ENCODE results near the gene MAD1L1. TPM values are rescaled to one million over a fixed set of nuclear protein-coding genes. Genes with fewer than 3 reads are reported as not detected.

Gene MAD1L1
- polyA plus RNA-seq, 1 donor: 21.2 TPM

- DNase-seq (ENCODE audit: low read depth): no peak
Observed at GRCh38 chr7:2158331-2159175, 74.2 kb downstream of the MAD1L1 start.

GRCh38 chr7:2157473-2158279 is 75.1 kb downstream of the MAD1L1 start:
- no peak for DNase-seq (ENCODE audit: low read depth)

DNA sequence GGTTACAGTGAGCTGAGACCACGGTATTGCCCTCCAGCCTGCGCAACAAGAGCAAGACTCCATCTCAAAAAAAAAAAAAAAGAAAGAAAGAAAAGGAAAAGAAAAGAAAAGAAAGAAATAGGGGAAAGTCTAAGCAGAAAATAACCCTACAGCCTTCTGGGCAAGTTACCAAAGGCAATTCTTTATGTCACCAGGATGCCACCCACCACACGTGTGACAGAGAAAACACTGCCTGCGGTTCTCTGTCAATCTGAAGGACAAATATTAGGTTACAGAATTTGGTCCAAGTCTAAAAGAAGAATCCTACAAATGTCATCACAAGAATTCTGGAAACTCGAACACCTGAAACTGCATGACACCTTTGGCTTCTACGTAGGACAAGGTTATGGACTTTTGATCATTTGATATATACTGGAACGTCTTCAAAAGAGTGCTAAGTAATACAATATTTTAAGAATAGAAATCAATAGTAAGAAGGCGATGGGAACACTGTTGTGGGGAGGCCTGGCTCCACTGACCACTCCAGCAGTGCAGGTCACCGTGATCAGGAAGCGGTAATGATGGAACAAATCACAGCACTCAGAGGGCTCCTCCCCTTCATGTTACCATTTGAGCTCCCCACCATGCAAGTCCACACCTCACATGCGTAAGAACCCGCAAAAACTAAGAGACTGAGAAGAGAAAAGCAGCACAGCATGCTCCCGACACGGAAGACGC is 75.8 kb downstream of the MAD1L1 start:
- DNase-seq (ENCODE audit: low read depth): no peak

DNA sequence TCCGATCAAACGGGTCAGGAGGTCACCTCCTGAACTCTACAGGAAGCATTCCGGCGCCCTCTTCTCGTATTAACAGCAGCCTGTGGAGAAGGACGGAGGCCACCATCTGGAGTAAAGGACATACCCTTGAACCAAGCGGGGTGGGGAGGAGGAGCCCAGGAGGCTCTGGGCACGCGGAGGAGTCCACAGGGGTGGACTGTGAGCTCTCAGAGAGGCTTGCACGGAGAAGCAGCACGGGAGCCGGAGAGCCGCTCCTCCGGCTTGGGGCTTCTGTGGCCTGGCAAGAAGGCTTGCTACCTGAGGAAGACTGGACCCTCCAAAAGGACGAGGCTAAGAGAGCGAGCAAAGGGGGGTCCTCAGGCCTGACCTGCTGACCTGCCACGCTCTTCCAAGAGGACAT is 77.9 kb downstream of the MAD1L1 start:
- no peak for DNase-seq (ENCODE audit: low read depth)

- no peak for DNase-seq (ENCODE audit: low read depth)
Observed at GRCh38 chr7:2154121-2154520, 78.6 kb downstream of the MAD1L1 start.

DNA sequence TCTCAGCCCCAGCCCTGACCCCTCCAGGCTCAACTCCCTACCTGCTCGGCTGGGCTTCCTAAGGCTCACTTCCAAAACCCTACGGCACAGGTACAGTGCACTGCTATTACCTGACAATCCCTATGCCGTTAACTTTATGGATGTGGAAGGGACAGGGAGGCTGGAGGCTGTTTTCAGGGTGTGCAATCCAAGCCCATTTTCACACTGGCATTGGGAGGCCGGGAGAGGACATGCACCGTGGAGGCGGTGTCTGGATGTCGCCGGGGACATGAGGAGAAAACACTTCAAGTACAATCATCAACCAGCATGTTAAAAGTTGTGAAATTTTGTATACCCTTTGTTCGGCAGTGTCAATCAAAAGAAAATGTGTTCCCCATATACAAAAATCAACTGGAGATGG is 80.1 kb downstream of the MAD1L1 start:
- DNase-seq (ENCODE audit: low read depth): no peak

GRCh38 chr7:2151801-2152612 is 80.7 kb downstream of the MAD1L1 start:
- DNase-seq (ENCODE audit: low read depth): no peak

- no peak for DNase-seq (ENCODE audit: low read depth)
Observed at GRCh38 chr7:2151237-2151636, 81.5 kb downstream of the MAD1L1 start.

GRCh38 chr7:2150445-2150815 is 82.3 kb downstream of the MAD1L1 start:
- no peak for DNase-seq (ENCODE audit: low read depth)

DNA sequence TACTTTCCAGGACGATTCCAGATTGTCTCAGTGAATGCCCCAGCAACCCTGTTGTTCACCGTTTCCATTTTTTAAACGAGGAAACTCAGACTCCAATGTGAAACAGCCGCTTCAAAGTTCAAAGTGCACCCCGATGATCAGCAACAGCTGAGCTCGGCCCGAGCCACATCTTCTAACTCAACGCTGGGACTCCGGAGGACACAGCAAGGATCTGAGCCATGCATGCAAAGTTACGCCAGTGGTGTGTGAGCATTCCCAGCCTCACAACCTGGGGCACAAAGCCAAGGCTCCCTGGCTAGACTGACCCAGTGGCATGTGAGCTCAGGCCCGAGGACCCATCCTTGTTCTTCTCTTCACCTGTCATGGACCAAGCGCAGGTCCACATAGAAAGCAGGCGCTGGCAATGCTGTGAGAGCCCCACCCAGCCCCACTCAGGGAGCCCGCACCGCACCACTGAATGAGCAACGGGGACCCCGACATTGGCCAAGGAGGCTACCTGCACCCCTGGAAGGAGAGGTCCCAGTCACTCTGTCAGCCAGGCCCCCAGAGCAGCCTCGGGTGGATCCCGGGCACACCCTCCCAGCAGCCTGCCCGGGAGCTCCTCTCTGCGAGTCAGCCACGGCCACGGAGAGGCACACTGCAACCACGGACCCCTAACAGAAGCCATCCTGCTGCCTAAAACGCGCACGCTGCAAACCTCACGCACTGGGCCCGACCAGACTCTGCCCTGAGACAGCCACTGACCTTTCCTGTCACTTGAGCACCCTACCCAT is 82.9 kb downstream of the MAD1L1 start:
- no peak for DNase-seq (ENCODE audit: low read depth)

- no peak for DNase-seq (ENCODE audit: low read depth)
Observed at GRCh38 chr7:2148814-2149213, 83.9 kb downstream of the MAD1L1 start.

GRCh38 chr7:2148189-2148588 is 84.6 kb downstream of the MAD1L1 start:
- no peak for DNase-seq (ENCODE audit: low read depth)

DNA sequence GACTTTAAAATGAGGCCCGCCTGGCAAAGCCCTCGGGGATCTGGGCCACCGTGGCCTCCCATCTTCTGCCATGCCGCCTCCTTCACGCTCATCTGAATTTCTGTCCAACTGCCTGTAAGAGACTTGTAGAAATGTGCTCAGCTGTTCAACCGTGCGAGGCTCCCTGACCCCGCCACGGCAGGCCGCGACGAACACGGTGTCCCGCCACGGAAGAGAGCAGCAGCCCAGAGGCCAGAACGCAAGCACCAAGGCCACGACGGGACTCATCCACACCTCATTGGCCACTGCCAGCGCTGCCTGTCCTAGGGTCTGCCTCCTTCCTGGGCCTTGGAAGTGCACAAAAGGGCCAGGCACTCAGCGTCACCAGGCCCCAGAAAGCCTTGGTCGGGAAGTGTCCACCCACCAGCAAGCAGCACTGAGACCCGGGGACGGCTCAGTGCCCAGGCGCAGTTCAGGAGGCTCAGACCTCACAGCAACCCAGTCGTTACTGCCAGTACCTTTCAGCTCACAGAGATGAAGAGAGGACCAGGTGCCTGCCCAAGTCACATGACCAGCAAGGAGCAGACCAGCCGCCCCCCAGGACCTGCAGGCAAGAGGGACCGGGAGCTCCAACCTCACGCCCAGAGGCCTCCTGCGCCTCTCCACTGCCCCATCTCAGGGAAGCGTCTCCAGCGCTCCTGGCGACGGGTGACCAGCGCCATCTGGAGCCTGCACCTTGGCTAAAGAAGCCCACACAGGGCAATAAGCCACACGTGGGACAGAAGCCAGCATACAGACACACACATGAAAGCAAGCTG is 85.9 kb downstream of the MAD1L1 start:
- no peak for DNase-seq (ENCODE audit: low read depth)

DNA sequence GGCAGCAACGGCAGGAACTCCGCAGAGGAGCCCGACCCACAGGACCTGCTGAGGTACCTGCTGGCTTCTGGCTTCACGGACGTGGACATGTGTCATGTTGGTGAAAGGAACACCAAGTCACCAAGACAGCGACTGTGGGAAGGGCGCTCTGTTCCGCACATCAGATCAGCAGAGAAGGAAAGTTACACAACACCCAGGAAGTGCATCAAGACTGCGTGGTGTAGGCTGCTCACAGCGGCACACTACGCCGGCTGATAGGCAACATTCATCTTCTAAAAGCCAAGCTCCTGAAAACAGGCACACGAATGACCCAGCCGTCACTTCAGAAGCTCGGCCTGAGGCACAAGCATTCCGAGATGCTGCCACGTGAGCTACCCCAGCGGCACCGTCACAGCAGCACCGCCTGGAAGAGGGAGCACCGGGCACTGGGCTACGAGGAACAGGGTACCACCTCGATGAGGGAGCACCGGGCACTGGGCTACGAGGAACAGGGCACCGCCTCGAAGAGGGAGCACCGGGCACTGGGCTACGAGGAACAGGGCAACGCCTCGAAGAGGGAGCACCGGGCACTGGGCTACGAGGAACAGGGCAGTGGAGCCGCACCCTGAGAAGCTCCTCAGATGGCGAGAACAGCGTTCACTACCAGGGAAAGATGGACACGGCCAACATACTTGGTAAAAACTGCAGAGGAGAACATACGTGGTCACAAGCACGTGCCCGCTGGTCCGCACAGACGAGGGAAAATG is 86.7 kb downstream of the MAD1L1 start:
- no peak for DNase-seq (ENCODE audit: low read depth)

GRCh38 chr7:2144926-2145325 is 87.8 kb downstream of the MAD1L1 start:
- DNase-seq (ENCODE audit: low read depth): no peak

GRCh38 chr7:2143981-2144595 is 88.7 kb downstream of the MAD1L1 start:
- no peak for DNase-seq (ENCODE audit: low read depth)

DNA sequence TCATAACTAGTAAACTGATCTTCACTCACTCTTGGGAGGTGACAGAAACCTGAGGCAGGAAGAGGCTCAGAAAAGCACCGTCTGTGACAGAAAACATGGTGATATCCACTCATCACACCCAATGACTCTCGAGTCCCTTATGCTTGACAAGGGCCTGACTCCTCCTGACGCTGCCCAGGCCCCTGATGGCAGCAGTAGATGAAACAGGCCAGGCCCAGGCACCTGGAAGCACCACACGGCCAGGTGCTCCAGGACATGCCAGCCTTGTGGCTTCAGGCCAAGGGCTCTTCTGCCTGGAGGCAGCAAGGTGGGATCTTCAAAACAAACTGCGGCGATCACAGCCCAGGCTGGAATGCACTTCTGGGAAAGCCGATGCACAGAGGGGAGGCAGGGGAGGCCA is 89.3 kb downstream of the MAD1L1 start:
- DNase-seq (ENCODE audit: low read depth): no peak

GRCh38 chr7:2142386-2142785 is 90.4 kb downstream of the MAD1L1 start:
- no peak for DNase-seq (ENCODE audit: low read depth)

- DNase-seq (ENCODE audit: low read depth): no peak
Observed at GRCh38 chr7:2141651-2142050, 91.1 kb downstream of the MAD1L1 start.
